SK-N-SH treated with all-trans-retinoic acid at 6 μM for 48 hours (cell line): ENCODE data around the gene KCNH1.

Source experiments
- ATAC-seq: fragments of 200-7000 bp; cut with Tn5 transposase; 3 replicates; pipeline ENCODE4 v1.9.1; 2020; ENCODE audit warnings: mild to moderate bottlenecking, moderate library complexity
- ARNTL ChIP-seq: fragments of 450-650 bp; formaldehyde crosslinking; IDR thresholded peaks from 2 replicates; pipeline ENCODE4 v1.5.0; 2020; ENCODE audit warnings: low read depth, mild to moderate bottlenecking, moderate library complexity, borderline replicate concordance
- BACH2 ChIP-seq: fragments of 250-450 bp; sonication (Bioruptor Pico); IDR thresholded peaks from 2 replicates; pipeline ENCODE4 v1.9.0; 2021; ENCODE audit warnings: mild to moderate bottlenecking, borderline replicate concordance
- CSDC2 ChIP-seq: fragments of 250-450 bp; sonication (Bioruptor Pico); IDR thresholded peaks from 2 replicates; pipeline ENCODE4 v1.5.0; 2020; ENCODE audit warnings: mild to moderate bottlenecking, moderate library complexity
- ESRRG ChIP-seq: fragments of 250-450 bp; sonication (Bioruptor Pico); IDR thresholded peaks from 2 replicates; pipeline ENCODE4 v1.6.1; 2021; ENCODE audit warnings: mild to moderate bottlenecking
- GLIS3 ChIP-seq: fragments of 250-450 bp; sonication (Bioruptor Pico); IDR thresholded peaks from 2 replicates; pipeline ENCODE4 v1.5.0; 2020; ENCODE audit warnings: mild to moderate bottlenecking, moderate library complexity
- ISL1 ChIP-seq: fragments of 250-450 bp; sonication (Bioruptor Pico); IDR thresholded peaks from 2 replicates; pipeline ENCODE4 v2.1.2; 2022; ENCODE audit warnings: mild to moderate bottlenecking, moderate library complexity
- OSR1 ChIP-seq: fragments of 250-450 bp; sonication (Bioruptor Pico); IDR thresholded peaks from 2 replicates; pipeline ENCODE4 v1.8.0; 2022; ENCODE audit warnings: moderate library complexity, mild to moderate bottlenecking, inconsistent platforms
- POU6F1 ChIP-seq: fragments of 250-450 bp; sonication (Bioruptor Pico); IDR thresholded peaks from 2 replicates; pipeline ENCODE4 v1.8.0; 2021; ENCODE audit warnings: low read depth, mild to moderate bottlenecking, moderate library complexity, borderline replicate concordance
- PPARA ChIP-seq: fragments of 250-450 bp; sonication (Bioruptor Pico); IDR thresholded peaks from 2 replicates; pipeline ENCODE4 v1.5.0; 2020; ENCODE audit warnings: mild to moderate bottlenecking, borderline replicate concordance
- RARB ChIP-seq: fragments of 250-450 bp; sonication (Bioruptor Pico); IDR thresholded peaks from 2 replicates; pipeline ENCODE4 v1.8.0; 2021; ENCODE audit warnings: mild to moderate bottlenecking, moderate library complexity
- SNAI2 ChIP-seq: fragments of 250-450 bp; sonication (Bioruptor Pico); IDR thresholded peaks from 2 replicates; pipeline ENCODE4 v1.5.0; 2020; ENCODE audit warnings: mild to moderate bottlenecking, moderate library complexity
- TCF4 ChIP-seq: fragments of 250-450 bp; sonication (Bioruptor Pico); IDR thresholded peaks from 2 replicates; pipeline ENCODE4 v1.8.0; 2021; ENCODE audit warnings: mild to moderate bottlenecking, moderate library complexity, borderline replicate concordance
- ZC3H10 ChIP-seq: fragments of 250-450 bp; sonication (Bioruptor Pico); IDR thresholded peaks from 2 replicates; pipeline ENCODE4 v1.5.1; 2021; ENCODE audit warnings: mild to moderate bottlenecking, moderate library complexity
- ZFP3 ChIP-seq: fragments of 250-450 bp; sonication (Bioruptor Pico); IDR thresholded peaks from 2 replicates; pipeline ENCODE4 v1.5.0; 2020; ENCODE audit warnings: mild to moderate bottlenecking, moderate library complexity
- ZFP30 ChIP-seq: fragments of 450-650 bp; formaldehyde crosslinking; IDR thresholded peaks from 2 replicates; pipeline ENCODE4 v1.5.0; 2022; ENCODE audit warnings: mild to moderate bottlenecking, moderate library complexity
- ZNF70 ChIP-seq: fragments of 450-650 bp; formaldehyde crosslinking; IDR thresholded peaks from 2 replicates; pipeline ENCODE4 v1.5.0; 2020; ENCODE audit warnings: mild to moderate bottlenecking, moderate library complexity
- TF ChIP-seq, protein P1 (sequence below): fragments of 250-450 bp; sonication (Bioruptor Pico); IDR thresholded peaks from 2 replicates; pipeline ENCODE4 v1.5.0; 2020; ENCODE audit warnings: mild to moderate bottlenecking, moderate library complexity
- TF ChIP-seq, protein P2 (sequence below): fragments of 250-450 bp; sonication (Bioruptor Pico); IDR thresholded peaks from 2 replicates; pipeline ENCODE4 v1.5.1; 2021; ENCODE audit warnings: mild to moderate bottlenecking, moderate library complexity
- TF ChIP-seq, protein P3 (sequence below): fragments of 250-450 bp; sonication (Bioruptor Pico); IDR thresholded peaks from 2 replicates; pipeline ENCODE4 v1.8.0; 2020; ENCODE audit warnings: mild to moderate bottlenecking, moderate library complexity, borderline replicate concordance

Gene KCNH1

GRCh38 chr1:210703593-210703992, 430.4 kb downstream of the KCNH1 start (continued):
- TF ChIP-seq, protein P1, sequence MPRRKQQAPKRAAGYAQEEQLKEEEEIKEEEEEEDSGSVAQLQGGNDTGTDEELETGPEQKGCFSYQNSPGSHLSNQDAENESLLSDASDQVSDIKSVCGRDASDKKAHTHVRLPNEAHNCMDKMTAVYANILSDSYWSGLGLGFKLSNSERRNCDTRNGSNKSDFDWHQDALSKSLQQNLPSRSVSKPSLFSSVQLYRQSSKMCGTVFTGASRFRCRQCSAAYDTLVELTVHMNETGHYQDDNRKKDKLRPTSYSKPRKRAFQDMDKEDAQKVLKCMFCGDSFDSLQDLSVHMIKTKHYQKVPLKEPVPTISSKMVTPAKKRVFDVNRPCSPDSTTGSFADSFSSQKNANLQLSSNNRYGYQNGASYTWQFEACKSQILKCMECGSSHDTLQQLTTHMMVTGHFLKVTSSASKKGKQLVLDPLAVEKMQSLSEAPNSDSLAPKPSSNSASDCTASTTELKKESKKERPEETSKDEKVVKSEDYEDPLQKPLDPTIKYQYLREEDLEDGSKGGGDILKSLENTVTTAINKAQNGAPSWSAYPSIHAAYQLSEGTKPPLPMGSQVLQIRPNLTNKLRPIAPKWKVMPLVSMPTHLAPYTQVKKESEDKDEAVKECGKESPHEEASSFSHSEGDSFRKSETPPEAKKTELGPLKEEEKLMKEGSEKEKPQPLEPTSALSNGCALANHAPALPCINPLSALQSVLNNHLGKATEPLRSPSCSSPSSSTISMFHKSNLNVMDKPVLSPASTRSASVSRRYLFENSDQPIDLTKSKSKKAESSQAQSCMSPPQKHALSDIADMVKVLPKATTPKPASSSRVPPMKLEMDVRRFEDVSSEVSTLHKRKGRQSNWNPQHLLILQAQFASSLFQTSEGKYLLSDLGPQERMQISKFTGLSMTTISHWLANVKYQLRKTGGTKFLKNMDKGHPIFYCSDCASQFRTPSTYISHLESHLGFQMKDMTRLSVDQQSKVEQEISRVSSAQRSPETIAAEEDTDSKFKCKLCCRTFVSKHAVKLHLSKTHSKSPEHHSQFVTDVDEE (CRISPR knock-in tag), result no peak

DNA sequence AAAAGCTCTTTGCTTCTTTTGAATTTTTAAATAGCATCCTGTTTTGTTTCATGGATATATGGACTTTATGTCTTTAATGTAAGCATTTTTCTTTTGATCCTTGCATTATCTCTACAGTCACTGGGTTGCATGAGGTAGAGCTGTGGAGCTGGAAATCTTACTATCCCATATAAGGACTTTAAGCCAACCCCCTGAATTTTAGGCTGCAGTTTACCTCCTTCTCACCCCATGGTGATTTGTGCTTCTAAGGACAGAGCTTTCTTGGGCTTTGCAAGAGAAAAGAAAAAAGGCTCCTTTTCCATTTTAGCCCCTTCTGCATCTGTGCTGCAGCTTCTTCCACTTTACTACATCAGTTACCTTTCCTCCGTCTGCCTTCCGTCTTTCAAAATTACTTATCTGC, 431.4 kb downstream of the KCNH1 start:
- no peak for ATAC-seq
- TF ChIP-seq SNAI2 (CRISPR knock-in tag) (no peak), ZFP30 (no peak), ISL1 (CRISPR knock-in tag) (no peak), RARB (CRISPR knock-in tag) (no peak), ZNF70 (CRISPR knock-in tag) (no peak), ZC3H10 (CRISPR knock-in tag) (no peak)

DNA sequence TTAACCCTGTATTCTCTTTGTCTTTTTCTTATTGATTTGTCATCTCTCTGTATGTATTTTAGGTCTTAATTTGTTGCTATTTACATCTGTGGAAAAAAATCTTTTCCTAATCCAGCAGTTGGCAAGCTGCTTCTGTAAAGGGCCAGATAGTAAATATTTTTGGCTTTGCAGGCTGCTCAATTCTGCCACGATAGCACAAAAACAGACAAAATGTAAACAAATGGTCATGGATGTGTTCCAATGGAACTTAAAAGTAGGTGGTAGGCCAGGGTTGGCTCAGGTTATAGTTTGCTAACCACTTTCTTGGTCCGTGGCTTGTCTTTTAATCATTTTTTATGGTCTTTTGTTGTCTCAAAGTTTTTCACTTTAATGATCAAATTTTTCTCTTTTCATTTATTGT, 433.4 kb downstream of the KCNH1 start:
- ATAC-seq, result no peak
- no peak for TF ChIP-seq PPARA
- TF ChIP-seq CSDC2, result no peak
- TF ChIP-seq, protein P2, sequence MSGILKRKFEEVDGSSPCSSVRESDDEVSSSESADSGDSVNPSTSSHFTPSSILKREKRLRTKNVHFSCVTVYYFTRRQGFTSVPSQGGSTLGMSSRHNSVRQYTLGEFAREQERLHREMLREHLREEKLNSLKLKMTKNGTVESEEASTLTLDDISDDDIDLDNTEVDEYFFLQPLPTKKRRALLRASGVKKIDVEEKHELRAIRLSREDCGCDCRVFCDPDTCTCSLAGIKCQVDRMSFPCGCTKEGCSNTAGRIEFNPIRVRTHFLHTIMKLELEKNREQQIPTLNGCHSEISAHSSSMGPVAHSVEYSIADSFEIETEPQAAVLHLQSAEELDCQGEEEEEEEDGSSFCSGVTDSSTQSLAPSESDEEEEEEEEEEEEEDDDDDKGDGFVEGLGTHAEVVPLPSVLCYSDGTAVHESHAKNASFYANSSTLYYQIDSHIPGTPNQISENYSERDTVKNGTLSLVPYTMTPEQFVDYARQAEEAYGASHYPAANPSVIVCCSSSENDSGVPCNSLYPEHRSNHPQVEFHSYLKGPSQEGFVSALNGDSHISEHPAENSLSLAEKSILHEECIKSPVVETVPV (CRISPR knock-in tag), result no peak
- no peak for TF ChIP-seq GLIS3 (CRISPR knock-in tag)

GRCh38 chr1:210700083-210700482, 433.9 kb downstream of the KCNH1 start:
- TF ChIP-seq ARNTL (CRISPR knock-in tag) (no peak), ZFP3 (no peak), OSR1 (CRISPR knock-in tag) (no peak), ISL1 (CRISPR knock-in tag) (no peak), TCF4 (CRISPR knock-in tag) (no peak), ZNF70 (CRISPR knock-in tag) (no peak)
- TF ChIP-seq, protein P3, sequence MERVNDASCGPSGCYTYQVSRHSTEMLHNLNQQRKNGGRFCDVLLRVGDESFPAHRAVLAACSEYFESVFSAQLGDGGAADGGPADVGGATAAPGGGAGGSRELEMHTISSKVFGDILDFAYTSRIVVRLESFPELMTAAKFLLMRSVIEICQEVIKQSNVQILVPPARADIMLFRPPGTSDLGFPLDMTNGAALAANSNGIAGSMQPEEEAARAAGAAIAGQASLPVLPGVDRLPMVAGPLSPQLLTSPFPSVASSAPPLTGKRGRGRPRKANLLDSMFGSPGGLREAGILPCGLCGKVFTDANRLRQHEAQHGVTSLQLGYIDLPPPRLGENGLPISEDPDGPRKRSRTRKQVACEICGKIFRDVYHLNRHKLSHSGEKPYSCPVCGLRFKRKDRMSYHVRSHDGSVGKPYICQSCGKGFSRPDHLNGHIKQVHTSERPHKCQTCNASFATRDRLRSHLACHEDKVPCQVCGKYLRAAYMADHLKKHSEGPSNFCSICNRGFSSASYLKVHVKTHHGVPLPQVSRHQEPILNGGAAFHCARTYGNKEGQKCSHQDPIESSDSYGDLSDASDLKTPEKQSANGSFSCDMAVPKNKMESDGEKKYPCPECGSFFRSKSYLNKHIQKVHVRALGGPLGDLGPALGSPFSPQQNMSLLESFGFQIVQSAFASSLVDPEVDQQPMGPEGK (CRISPR knock-in tag), result no peak
- ATAC-seq, result no peak

DNA sequence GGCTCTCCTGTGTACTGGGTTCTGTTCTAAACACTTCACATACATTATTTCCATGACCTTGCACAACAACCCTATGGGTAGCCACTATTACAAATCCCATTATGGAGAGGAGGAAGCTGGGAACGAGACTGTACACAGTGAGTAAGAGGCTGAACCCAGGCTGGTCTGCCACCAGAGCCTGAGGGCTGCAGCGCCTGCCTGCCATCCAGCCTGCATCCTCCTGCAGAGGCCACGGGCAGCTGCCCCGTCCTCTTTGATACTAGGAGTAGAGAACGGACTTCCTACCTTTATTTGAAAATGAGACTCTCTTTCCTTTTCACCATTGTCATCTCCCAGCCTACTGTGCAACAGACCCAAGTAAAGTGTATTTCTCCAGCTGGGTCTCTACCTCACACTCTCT, 435.3 kb downstream of the KCNH1 start:
- TF ChIP-seq, protein P3 (CRISPR knock-in tag), result no peak
- TF ChIP-seq ESRRG (CRISPR knock-in tag), result no peak
- no peak for TF ChIP-seq ZFP30
- TF ChIP-seq, protein P1 (CRISPR knock-in tag), result no peak
- no peak for TF ChIP-seq ARNTL (CRISPR knock-in tag)
- TF ChIP-seq CSDC2, result no peak
- no peak for TF ChIP-seq POU6F1
- TF ChIP-seq, protein P2 (CRISPR knock-in tag), result no peak
- TF ChIP-seq PPARA, result no peak
- no peak for TF ChIP-seq BACH2
- TF ChIP-seq RARB (CRISPR knock-in tag), result no peak
- TF ChIP-seq ISL1 (CRISPR knock-in tag), result no peak
- no peak for TF ChIP-seq ZC3H10 (CRISPR knock-in tag)
- no peak for TF ChIP-seq OSR1 (CRISPR knock-in tag)
- no peak for TF ChIP-seq SNAI2 (CRISPR knock-in tag)
- TF ChIP-seq GLIS3 (CRISPR knock-in tag), result no peak
- TF ChIP-seq, all 23 proteins: peak for 0
- ATAC-seq, result no peak
